Measurements from ENCODE around the gene WASHC2A. TPM values are rescaled to one million over a fixed set of nuclear protein-coding genes. Genes with fewer than 3 reads are reported as not detected.
A peak's percentile ranks its signal among the peaks of the same experiment; 100 is the strongest.
"Not testable (repeated sequence)": the region's sequence is repeated elsewhere in the genome, so short reads cannot be mapped to it uniquely, and the experiment has no call there.

Gene WASHC2A
- total RNA-seq, 1 donor from 2014 or later = 58.5 TPM

DNA sequence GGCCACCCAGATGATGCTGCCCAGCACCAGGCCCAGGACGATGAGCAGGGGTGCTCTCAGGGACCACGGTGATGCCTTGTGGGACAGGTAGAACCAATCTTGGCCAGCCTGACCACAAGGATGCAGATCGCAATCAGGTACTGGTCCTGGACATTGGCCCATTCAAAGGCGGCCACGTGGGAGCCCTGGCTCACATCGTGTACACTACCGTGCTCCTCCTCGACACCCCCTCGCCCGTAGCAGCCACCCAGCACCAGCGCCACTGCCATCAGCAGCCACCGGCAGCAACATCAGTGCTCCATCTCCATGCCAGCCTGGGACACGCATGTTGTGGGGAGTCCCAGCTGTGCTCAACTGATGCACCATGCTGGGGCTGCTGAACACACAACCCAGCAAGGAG, 40.6 kb upstream of the WASHC2A start:
- Mint-ChIP-seq H3K27me3 (ENCODE audit: unreplicated experiment) (peaks cover 5% of the 10 kb centered on the region), H3K4me1 (ENCODE audit: low read depth, unreplicated experiment) (no peaks in the 10 kb centered on the region), H3K36me3 (ENCODE audit: unreplicated experiment) (no peaks in the 10 kb centered on the region), H3K4me3 (ENCODE audit: unreplicated experiment) (no peak overlapping the region), H3K27ac (ENCODE audit: unreplicated experiment) (no peak overlapping the region), H3K9me3 (ENCODE audit: unreplicated experiment) (peaks cover 2% of the 10 kb centered on the region)
- TF ChIP-seq, protein P1, sequence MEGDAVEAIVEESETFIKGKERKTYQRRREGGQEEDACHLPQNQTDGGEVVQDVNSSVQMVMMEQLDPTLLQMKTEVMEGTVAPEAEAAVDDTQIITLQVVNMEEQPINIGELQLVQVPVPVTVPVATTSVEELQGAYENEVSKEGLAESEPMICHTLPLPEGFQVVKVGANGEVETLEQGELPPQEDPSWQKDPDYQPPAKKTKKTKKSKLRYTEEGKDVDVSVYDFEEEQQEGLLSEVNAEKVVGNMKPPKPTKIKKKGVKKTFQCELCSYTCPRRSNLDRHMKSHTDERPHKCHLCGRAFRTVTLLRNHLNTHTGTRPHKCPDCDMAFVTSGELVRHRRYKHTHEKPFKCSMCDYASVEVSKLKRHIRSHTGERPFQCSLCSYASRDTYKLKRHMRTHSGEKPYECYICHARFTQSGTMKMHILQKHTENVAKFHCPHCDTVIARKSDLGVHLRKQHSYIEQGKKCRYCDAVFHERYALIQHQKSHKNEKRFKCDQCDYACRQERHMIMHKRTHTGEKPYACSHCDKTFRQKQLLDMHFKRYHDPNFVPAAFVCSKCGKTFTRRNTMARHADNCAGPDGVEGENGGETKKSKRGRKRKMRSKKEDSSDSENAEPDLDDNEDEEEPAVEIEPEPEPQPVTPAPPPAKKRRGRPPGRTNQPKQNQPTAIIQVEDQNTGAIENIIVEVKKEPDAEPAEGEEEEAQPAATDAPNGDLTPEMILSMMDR (IDR thresholded peaks at IDR 0.05; ENCODE audit: partially characterized antibody, unreplicated experiment) = no peak
- no peak for DNase-seq

DNA sequence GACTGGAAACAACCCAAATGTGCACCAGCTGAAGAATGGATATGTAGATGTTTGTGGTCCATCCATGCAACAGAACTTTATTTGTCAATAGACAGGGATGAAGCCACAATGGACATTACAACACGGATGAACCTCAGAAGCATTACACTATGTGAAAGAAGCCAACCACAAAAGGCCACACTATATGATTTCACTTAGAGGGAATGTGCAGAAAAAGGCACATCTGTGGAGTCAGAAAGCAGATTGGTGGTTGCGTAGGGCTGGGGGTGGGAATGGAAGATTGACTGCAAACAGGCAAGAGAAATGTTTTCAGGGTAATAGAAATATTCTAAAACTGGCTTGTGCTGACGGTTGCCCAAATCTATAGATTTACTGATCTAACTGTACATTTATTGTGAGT, 34.3 kb upstream of the WASHC2A start:
- Mint-ChIP-seq H3K4me1 (ENCODE audit: low read depth, unreplicated experiment) (peaks cover 2% of the 10 kb centered on the region), H3K27ac (ENCODE audit: unreplicated experiment) (no peak overlapping the region), H3K36me3 (ENCODE audit: unreplicated experiment) (no peaks in the 10 kb centered on the region), H3K4me3 (ENCODE audit: unreplicated experiment) (no peak overlapping the region), H3K9me3 (ENCODE audit: unreplicated experiment) (no peaks in the 10 kb centered on the region), H3K27me3 (ENCODE audit: unreplicated experiment) (peaks cover 5% of the 10 kb centered on the region)
- no peak for DNase-seq
- TF ChIP-seq, protein P1 (IDR thresholded peaks at IDR 0.05; ENCODE audit: partially characterized antibody, unreplicated experiment) = no peak

DNA sequence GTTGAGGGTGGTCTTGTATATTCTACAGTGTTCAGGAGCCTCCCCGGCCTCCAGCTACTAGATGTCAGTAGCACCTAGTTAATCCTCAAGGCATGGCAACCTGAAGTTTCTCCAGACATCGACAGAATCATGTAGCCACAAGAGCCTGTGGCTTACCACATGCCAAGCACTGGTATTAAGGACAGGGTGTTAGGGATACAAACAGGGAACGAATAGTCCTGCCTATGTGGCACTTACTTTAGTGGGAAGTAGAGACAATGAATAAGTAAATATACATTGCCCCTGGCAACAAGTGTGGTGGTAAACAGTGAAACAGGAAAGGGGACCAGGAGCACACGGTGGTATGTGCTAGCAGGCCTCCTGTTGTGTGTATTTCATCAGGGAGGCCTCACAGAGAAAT, 32.4 kb upstream of the WASHC2A start:
- H3K4me3 Mint-ChIP-seq (ENCODE audit: unreplicated experiment); H3K4me1 Mint-ChIP-seq (ENCODE audit: low read depth, unreplicated experiment); H3K27me3 Mint-ChIP-seq (ENCODE audit: unreplicated experiment); H3K36me3 Mint-ChIP-seq (ENCODE audit: unreplicated experiment); H3K27ac Mint-ChIP-seq (ENCODE audit: unreplicated experiment); DNase-seq; H3K9me3 Mint-ChIP-seq (ENCODE audit: unreplicated experiment): not testable (repeated sequence)

DNA sequence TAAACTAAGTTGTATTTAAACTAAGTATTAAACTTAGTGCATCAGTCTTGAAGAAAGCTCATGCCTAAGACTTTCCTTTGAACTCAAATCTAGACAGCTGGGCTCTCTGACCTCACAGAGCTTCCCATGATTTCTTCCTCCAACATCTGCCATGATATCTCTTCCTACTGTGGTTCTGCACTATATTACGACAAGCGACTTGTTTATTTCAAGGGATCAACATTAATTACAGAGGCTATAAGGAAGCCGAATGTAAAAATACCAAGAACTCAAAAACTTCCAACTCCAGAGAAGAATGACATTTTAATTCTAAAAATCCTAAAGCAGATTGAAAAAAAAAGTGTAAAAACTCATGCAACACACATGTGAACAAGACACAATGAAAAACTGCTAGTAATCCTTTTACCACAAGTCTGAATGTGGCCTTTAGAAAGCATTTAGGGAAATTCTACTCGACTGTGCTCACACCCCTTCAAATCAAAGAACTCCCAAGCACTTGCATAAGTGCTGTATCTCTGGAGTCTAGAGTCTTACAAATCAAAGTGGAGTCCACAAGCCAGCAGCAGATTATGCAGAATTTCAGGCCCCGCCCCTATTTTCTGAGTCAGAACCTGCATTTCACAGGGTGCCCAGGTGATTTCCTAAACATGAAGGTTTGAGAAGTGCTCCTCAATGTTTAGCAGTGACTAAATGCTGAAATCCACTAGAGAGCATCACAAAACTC, 22.7 kb upstream of the WASHC2A start:
- Mint-ChIP-seq H3K9me3 (ENCODE audit: unreplicated experiment) (no peaks in the 10 kb centered on the region), H3K27me3 (ENCODE audit: unreplicated experiment) (peaks cover 3% of the 10 kb centered on the region), H3K4me3 (ENCODE audit: unreplicated experiment) (no peak overlapping the region), H3K36me3 (ENCODE audit: unreplicated experiment) (no peaks in the 10 kb centered on the region), H3K4me1 (ENCODE audit: low read depth, unreplicated experiment) (peaks cover 8% of the 10 kb centered on the region), H3K27ac (ENCODE audit: unreplicated experiment) (no peak overlapping the region)
- TF ChIP-seq, protein P1 (IDR thresholded peaks at IDR 0.05; ENCODE audit: partially characterized antibody, unreplicated experiment) = no peak
- no peak for DNase-seq

DNA sequence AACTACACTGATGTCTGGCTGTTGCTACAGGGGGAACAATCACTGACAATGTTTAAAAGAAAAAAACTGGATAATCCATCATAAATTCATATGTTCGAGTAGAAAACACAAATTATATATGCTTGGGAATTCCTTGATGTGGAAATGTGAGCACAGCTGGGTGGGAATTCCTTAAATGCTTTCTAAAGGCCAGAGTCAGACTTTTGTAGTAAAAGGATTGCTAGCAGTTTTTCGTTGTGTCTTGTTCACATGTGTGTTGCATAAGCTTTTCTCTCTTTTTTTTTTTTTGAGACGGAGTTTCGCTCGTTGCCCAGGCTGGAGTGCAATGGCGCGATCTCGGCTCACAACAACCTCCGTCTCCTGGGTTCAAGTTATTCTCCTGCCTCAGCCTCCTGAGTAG, 21.3 kb upstream of the WASHC2A start:
- H3K4me1 Mint-ChIP-seq (ENCODE audit: low read depth, unreplicated experiment); H3K9me3 Mint-ChIP-seq (ENCODE audit: unreplicated experiment); DNase-seq; H3K27me3 Mint-ChIP-seq (ENCODE audit: unreplicated experiment); H3K4me3 Mint-ChIP-seq (ENCODE audit: unreplicated experiment); H3K27ac Mint-ChIP-seq (ENCODE audit: unreplicated experiment); H3K36me3 Mint-ChIP-seq (ENCODE audit: unreplicated experiment): not testable (repeated sequence)

DNA sequence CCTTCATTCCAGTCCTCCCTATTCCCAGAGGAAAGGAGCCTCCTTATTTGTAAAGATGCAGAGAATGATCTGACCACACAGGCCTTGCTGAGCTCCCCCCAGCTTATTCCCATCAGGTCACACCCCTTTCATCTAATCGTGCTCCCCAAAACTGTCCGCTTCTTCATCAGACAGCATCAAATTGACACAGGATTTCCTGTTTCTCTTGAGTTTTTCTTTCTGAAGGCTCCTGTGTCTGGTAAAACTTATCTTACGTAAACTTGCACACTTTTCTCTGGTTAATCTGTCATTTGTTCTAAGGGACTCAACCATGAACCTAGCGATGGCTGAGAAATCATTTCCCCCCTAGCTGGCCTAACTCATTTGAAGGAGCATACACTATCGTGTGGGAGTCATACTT, 20.2 kb upstream of the WASHC2A start:
- H3K27me3 Mint-ChIP-seq (ENCODE audit: unreplicated experiment); H3K9me3 Mint-ChIP-seq (ENCODE audit: unreplicated experiment); H3K4me3 Mint-ChIP-seq (ENCODE audit: unreplicated experiment); H3K27ac Mint-ChIP-seq (ENCODE audit: unreplicated experiment); H3K36me3 Mint-ChIP-seq (ENCODE audit: unreplicated experiment); DNase-seq: not testable (repeated sequence)
- H3K4me1 Mint-ChIP-seq (ENCODE audit: low read depth, unreplicated experiment) = peaks cover 14% of the 10 kb centered on the region

DNA sequence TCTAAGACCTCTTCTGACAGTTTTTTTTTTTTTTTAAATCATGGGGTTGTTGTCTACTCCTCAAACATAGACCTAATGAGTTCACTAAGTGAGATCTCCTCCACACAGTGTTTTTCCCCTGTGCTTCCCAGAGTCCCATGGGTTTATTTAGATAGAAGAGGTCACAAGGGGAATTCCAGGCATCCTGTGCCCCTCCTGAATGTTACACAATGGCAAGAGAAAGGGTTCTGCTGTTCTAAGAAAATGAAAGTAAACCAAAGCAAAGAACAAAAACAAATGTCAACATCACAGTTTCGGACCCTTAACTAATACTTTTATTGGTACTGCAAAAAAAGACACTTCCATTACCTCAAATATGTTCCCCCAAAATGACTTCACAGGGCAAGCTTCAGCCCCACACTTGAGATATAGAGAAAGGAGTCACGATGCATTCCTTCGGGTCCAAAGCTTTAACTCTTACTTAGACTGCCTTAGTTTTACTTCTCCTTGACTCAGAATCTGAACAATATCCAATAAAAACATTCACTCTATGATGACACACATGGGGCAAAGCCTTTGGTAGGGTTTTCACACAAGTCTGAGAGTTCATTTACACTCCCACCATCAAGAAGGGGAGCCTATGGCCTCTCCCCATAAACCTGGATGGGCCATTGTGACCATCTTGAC, 15.6 kb upstream of the WASHC2A start:
- H3K36me3 Mint-ChIP-seq (ENCODE audit: unreplicated experiment); H3K4me3 Mint-ChIP-seq (ENCODE audit: unreplicated experiment); H3K27me3 Mint-ChIP-seq (ENCODE audit: unreplicated experiment); DNase-seq; H3K9me3 Mint-ChIP-seq (ENCODE audit: unreplicated experiment): not testable (repeated sequence)
- Mint-ChIP-seq H3K4me1 (ENCODE audit: low read depth, unreplicated experiment) (peaks cover 34% of the 10 kb centered on the region), H3K27ac (ENCODE audit: unreplicated experiment) (peak overlapping the region; percentile 43)

DNA sequence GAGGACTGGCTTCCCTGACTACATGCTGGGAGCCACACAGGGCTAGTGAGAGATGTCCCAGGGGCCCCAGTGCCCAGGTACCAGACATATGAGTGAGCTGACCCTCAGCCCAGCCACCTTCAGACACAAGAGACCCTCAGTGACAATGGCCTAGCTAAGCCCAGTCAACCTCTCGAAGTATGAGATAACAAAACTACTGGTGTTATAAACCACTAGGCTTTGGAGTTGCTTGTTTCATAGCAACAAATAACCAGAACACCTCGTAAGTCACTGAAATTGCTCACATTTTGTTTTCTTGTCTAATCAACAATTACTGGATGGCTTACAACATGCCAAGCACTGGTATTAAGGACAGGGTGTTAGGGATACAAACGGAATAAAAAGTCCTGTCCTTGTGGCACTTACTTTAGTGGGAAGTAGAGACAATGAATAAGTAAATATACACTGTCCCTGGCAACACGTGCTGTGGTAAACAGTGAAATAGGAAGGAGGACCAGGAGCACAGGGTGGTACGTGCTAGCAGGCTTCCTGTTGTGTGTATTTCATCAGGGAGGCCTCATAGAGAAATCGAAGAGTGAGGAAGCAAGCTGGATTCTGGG, 14.9 kb upstream of the WASHC2A start:
- not testable (repeated sequence) for DNase-seq; H3K4me3 Mint-ChIP-seq (ENCODE audit: unreplicated experiment)

More for the DNA sequence above, 14.9 kb upstream of the WASHC2A start:
- not testable (repeated sequence) for H3K27me3 Mint-ChIP-seq (ENCODE audit: unreplicated experiment); H3K9me3 Mint-ChIP-seq (ENCODE audit: unreplicated experiment); H3K36me3 Mint-ChIP-seq (ENCODE audit: unreplicated experiment)
- Mint-ChIP-seq H3K27ac (ENCODE audit: unreplicated experiment) (peak overlapping the region; percentile 95), H3K4me1 (ENCODE audit: low read depth, unreplicated experiment) (peaks cover 34% of the 10 kb centered on the region)

Measured in glutamatergic neuron (in vitro differentiated cells).